Skeletal muscle satellite cell (primary cell): ENCODE results near the gene PRRC2C.
"Not testable (repeated sequence)": the region's sequence is repeated elsewhere in the genome, so short reads cannot be mapped to it uniquely, and the experiment has no call there.

Experiments
- H3K27me3 ChIP-seq: 2 replicates; pipeline ENCODE4 v1.7.0; 2013; ENCODE audit warnings: low read length; ENCODE audit not compliant: control insufficient read depth, insufficient read depth
- H3K36me3 ChIP-seq: 2 replicates; pipeline ENCODE4 v1.7.0; 2013; ENCODE audit warnings: mild to moderate bottlenecking, control low read depth, low read length; ENCODE audit not compliant: insufficient read depth
- H3K4me1 ChIP-seq: 2 replicates; pipeline ENCODE4 v1.7.0; 2013; ENCODE audit warnings: low read length; ENCODE audit not compliant: control insufficient read depth, insufficient read depth
- H3K4me2 ChIP-seq: 2 replicates; pipeline ENCODE4 v1.7.0; 2013; ENCODE audit warnings: mild to moderate bottlenecking, low read length
- H3K4me3 ChIP-seq: 2 replicates; pipeline ENCODE4 v1.7.0; 2013; ENCODE audit warnings: low read length
- H3K9ac ChIP-seq: 2 replicates; pipeline ENCODE4 v1.7.0; 2013; ENCODE audit warnings: mild to moderate bottlenecking, low read depth, low read length, moderate library complexity
- H3K9me3 ChIP-seq: replicated peaks from 2 replicates; pipeline ENCODE4 v1.7.0; 2013; ENCODE audit warnings: mild to moderate bottlenecking, control low read depth, low read length

The PRRC2C gene

DNA sequence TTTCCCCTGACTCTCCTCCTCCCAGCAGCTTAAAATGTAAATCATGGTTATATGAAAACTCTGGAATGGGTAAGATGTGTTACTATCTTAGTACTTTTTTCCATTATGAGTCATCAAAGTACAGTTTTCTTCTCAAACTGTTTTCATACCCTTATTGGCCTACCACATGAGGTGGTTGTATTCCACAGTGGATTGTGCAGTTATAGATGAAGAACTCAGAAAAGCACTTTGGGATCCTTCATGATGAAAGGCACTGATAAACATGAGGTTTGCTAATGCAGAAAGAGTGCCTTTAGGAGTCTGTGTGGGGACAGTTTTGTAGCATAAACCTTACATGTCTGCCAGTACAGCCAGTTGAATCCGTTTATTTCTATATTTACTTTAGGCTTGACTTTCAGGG, 104.7 kb downstream of the PRRC2C start:
- Histone ChIP-seq H3K9ac (no peak overlapping the region), H3K4me2 (no peak overlapping the region), H3K9me3 (no peaks in the 10 kb centered on the region), H3K4me1 (no peaks in the 10 kb centered on the region), H3K27me3 (no peaks in the 10 kb centered on the region), H3K36me3 (peaks cover 73% of the 10 kb centered on the region), H3K4me3 (no peak overlapping the region)

DNA sequence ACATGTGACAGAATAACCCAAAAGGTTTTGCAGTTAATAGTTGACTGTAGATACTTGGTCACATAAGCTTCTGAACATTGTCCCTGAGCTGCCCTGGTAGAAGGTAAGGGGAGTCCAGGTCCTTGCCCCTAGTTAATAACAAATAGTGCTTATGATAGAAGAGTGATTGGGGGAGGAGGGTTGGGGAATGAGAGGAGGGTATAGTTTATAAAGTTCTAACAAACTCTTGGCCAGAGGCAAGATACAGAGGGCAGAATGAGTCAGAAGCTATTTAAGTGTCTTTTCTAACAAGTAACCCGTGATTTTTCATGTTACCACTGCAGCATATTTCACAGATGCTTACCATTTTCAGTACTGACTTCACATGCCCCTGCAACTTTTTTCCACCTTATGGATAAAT, 110.0 kb downstream of the PRRC2C start:
- H3K4me1 ChIP-seq: no peaks in the 10 kb centered on the region
- H3K4me3 ChIP-seq: no peak overlapping the region
- no peak overlapping the region for H3K9ac ChIP-seq

DNA sequence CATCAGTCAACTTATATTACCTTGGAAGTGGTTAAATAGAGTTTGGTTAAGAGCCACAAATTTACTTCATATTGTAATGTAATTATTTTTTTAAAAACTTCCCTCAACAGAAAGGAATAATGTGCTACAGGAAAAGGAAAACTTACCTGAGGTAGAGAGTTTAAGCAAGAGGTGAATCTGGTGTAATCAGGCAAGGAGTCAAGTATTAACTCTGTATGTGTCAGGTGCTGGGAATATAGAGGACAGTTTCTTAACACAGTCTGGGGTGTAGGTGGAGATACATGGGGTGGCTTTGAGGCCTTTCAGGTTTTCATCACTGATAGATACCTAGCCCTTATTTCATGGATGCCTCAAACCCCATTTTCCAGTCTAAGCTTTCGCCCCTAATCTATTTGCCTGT, 110.8 kb downstream of the PRRC2C start:
- Histone ChIP-seq H3K4me1 (no peaks in the 10 kb centered on the region), H3K9me3 (no peaks in the 10 kb centered on the region), H3K4me3 (no peak overlapping the region), H3K4me2 (no peak overlapping the region), H3K9ac (no peak overlapping the region), H3K36me3 (peaks cover 36% of the 10 kb centered on the region), H3K27me3 (no peaks in the 10 kb centered on the region)

More for the DNA sequence above, 110.0 kb downstream of the PRRC2C start:
- Histone ChIP-seq H3K27me3 (no peaks in the 10 kb centered on the region), H3K9me3 (no peaks in the 10 kb centered on the region), H3K36me3 (peaks cover 43% of the 10 kb centered on the region), H3K4me2 (no peak overlapping the region)

DNA sequence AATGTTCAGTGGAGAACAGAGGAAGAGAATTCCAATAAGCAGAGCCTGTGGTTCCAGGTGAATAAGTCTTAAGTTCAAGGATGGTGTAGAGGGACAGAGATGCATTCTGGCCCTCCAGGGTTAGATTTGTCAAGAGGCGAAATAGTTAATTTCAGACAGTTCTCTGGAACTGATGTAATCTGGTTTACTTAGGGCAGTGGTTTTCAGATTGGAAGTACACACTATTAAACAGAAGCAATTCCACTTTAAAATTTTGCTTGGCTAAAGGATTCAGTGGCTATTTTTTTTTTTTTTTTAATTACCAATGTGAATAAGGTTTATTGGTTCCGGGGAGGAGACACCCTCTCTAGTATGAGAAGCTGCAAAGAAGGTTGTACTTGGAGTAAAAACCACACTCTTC, 111.4 kb downstream of the PRRC2C start:
- no peaks in the 10 kb centered on the region for H3K27me3 ChIP-seq
- H3K9me3 ChIP-seq: no peaks in the 10 kb centered on the region
- no peak overlapping the region for H3K9ac ChIP-seq
- peaks cover 30% of the 10 kb centered on the region for H3K36me3 ChIP-seq
- H3K4me2 ChIP-seq: no peak overlapping the region
- H3K4me3 ChIP-seq: no peak overlapping the region
- no peaks in the 10 kb centered on the region for H3K4me1 ChIP-seq

DNA sequence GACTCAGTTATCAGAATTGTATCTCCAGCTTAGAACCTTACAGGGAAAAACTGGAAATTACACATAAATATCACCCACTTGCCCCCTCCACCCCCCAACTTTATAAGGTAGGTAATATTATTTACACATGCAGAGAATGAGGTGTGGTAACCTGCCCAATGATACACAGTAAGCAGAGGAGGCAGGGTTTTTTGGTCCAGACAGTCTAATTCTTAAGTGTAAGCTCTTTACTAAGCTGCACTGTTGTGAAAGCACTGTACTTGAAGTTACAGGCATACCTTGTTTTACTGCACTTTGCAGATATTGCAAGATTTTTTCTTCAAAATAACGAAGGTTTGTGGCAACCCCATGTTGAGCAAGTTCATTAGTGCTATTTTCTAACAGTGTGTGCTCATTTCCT, 111.9 kb downstream of the PRRC2C start:
- H3K36me3 ChIP-seq: peaks cover 25% of the 10 kb centered on the region
- no peaks in the 10 kb centered on the region for H3K27me3 ChIP-seq
- no peak overlapping the region for H3K4me3 ChIP-seq
- H3K4me1 ChIP-seq: no peaks in the 10 kb centered on the region
- H3K9ac ChIP-seq: no peak overlapping the region
- H3K4me2 ChIP-seq: no peak overlapping the region
- no peaks in the 10 kb centered on the region for H3K9me3 ChIP-seq

GRCh38 chr1:171600310-171600709, 115.0 kb downstream of the PRRC2C start:
- not testable (repeated sequence) for H3K4me3 ChIP-seq, H3K9me3 ChIP-seq, H3K9ac ChIP-seq, H3K27me3 ChIP-seq, H3K4me2 ChIP-seq, H3K4me1 ChIP-seq
- peaks cover 10% of the 10 kb centered on the region for H3K36me3 ChIP-seq

DNA sequence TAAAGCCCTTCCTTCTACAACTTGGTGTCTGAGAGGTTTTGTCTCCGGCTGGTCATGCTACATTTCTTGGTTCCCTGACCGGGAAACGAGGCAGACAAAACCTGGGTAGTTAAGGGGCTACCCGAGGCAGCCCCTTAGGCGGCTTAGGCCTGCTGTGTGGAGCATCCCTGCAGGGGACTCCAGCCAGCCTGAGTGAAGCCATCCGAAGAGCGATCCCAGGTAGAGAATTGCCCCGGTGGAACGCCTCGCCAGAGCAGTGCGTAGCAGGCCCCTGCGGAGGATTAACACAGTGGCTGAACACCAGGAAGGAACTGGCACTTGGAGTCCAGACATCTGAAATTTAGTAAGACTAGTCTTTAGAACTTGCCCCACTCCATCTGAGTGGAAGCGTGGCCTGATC, 115.5 kb downstream of the PRRC2C start:
- no peak overlapping the region for H3K4me3 ChIP-seq
- no peak overlapping the region for H3K9ac ChIP-seq
- H3K36me3 ChIP-seq: peaks cover 8% of the 10 kb centered on the region
- H3K9me3 ChIP-seq: no peaks in the 10 kb centered on the region
- H3K4me1 ChIP-seq: no peaks in the 10 kb centered on the region
- H3K4me2 ChIP-seq: no peak overlapping the region
- no peaks in the 10 kb centered on the region for H3K27me3 ChIP-seq

DNA sequence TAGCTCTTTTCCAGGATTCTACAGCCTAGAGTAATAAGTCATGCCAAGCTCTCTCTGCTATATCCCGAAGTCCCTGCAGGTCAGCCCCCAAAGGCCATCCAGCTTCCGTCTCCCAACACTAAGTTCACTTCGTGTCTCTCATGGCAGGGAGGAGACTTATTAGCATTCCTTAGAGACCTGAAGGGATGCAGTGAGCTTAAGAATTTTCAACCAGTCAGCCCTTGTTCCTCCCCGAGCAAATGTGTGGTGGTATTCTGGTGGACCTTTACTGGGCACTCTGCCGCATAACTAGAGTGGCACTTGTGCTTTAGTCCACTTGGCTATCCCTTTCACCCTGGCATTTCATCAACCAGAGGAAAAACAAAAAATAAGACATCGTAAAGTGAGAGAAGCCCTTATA, 117.7 kb downstream of the PRRC2C start:
- not testable (repeated sequence) for H3K4me3 ChIP-seq, H3K36me3 ChIP-seq, H3K4me2 ChIP-seq, H3K9me3 ChIP-seq, H3K9ac ChIP-seq, H3K27me3 ChIP-seq, H3K4me1 ChIP-seq

DNA sequence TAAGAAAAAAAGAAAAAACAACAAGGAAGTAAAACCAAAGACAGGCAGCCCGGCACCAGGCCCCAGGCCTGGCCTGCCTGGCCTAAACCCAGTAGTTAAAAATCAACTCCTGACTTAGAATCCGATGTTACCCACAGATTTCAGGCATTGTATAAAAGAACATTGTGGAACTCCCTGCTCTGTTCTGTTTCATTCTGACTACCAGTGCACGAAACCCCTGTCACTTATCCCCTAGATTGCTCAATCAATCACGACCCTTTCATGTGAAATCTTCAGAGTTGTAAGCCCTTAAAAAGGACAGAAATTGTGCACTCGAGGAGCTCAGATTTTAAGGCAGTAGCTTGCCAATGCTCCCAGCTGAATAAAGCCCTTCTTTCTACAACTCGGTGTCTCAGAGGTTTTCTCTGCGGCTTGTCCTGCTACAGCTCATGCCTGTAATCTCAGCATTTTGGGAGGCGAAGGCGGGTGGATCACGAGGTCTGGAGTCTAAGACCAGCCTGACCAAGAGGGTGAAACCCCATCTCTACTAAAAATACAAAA, 121.1 kb downstream of the PRRC2C start:
- no peaks in the 10 kb centered on the region for H3K27me3 ChIP-seq
- H3K4me3 ChIP-seq: no peak overlapping the region
- H3K4me1 ChIP-seq: no peaks in the 10 kb centered on the region
- H3K4me2 ChIP-seq: no peak overlapping the region
- H3K36me3 ChIP-seq: no peaks in the 10 kb centered on the region
- no peaks in the 10 kb centered on the region for H3K9me3 ChIP-seq
- no peak overlapping the region for H3K9ac ChIP-seq

GRCh38 chr1:171610385-171610784, 125.1 kb downstream of the PRRC2C start:
- Histone ChIP-seq H3K36me3 (no peaks in the 10 kb centered on the region), H3K4me2 (no peak overlapping the region), H3K27me3 (no peaks in the 10 kb centered on the region), H3K9me3 (no peaks in the 10 kb centered on the region), H3K4me1 (no peaks in the 10 kb centered on the region), H3K9ac (no peak overlapping the region), H3K4me3 (no peak overlapping the region)

- Histone ChIP-seq H3K9ac (no peak overlapping the region), H3K4me3 (no peak overlapping the region), H3K36me3 (no peaks in the 10 kb centered on the region), H3K4me1 (no peaks in the 10 kb centered on the region), H3K9me3 (no peaks in the 10 kb centered on the region), H3K27me3 (no peaks in the 10 kb centered on the region), H3K4me2 (no peak overlapping the region)
Observed at GRCh38 chr1:171611306-171611705, 126.0 kb downstream of the PRRC2C start.

DNA sequence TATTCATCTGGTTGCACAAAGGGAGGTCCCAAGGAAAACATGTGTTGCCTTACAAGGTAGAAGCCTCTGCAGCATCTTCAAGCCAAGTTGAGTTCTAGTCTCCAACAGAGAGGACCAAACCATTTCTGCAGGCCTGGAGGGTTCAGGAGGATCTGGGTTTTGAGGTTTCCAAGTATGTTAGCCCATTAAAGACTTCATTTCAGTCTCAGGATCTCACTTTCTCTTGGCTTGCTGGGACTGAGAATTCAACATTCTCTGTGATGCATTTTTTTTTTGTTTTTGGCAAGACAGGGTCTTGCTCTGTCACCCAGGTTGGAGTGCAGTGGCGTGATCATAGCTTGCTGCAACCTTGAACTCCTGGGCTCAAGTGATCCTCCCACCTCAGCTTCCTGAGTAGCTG, 128.0 kb downstream of the PRRC2C start:
- H3K9ac ChIP-seq: no peak overlapping the region
- H3K4me2 ChIP-seq: no peak overlapping the region
- H3K36me3 ChIP-seq: no peaks in the 10 kb centered on the region
- peaks cover 12% of the 10 kb centered on the region for H3K27me3 ChIP-seq
- H3K9me3 ChIP-seq: no peaks in the 10 kb centered on the region
- H3K4me3 ChIP-seq: no peak overlapping the region
- no peaks in the 10 kb centered on the region for H3K4me1 ChIP-seq
